ENCODE measurements around the gene OSCP1.

DNA sequence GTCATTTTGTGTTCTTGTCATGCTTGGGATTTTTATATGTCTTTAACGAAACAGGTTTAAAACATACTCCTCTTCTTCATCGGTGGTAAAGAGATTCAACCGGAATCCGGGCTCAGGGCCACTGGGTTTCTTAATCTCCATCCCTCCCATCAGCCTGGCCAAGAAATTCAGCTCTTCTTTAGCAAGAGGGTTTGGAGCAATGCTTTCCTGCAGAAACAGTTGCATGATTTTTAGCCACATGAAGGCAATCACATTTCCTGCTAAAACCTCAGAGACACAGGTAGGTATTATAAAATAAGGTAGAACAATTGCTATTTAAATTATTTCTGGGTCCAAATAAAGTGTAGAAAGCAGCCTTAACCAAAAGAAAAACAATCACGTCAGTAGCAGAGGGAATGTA is 29.8 kb downstream of the OSCP1 start:
- TF ChIP-seq POLR2A (IDR thresholded peaks at IDR 0.05; ENCODE audit: low read depth) = no peak
- TF ChIP-seq, protein P1, sequence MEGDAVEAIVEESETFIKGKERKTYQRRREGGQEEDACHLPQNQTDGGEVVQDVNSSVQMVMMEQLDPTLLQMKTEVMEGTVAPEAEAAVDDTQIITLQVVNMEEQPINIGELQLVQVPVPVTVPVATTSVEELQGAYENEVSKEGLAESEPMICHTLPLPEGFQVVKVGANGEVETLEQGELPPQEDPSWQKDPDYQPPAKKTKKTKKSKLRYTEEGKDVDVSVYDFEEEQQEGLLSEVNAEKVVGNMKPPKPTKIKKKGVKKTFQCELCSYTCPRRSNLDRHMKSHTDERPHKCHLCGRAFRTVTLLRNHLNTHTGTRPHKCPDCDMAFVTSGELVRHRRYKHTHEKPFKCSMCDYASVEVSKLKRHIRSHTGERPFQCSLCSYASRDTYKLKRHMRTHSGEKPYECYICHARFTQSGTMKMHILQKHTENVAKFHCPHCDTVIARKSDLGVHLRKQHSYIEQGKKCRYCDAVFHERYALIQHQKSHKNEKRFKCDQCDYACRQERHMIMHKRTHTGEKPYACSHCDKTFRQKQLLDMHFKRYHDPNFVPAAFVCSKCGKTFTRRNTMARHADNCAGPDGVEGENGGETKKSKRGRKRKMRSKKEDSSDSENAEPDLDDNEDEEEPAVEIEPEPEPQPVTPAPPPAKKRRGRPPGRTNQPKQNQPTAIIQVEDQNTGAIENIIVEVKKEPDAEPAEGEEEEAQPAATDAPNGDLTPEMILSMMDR (IDR thresholded peaks at IDR 0.05) = no peak

Measured in esophagus muscularis mucosa (tissue), 3 donors.